Liver (tissue), 9 donors: Measurements from ENCODE around the gene DHX40. TPM values are rescaled to one million over a fixed set of nuclear protein-coding genes. Genes with fewer than 3 reads are reported as not detected.

Experiments
- DNase-seq: peaks from one replicate; pipeline ENCODE4 v3.0.0-alpha.2; 2017; ENCODE audit warnings: low spot score
- H3K27ac ChIP-seq, 2 donors: one replicate each; pipeline ENCODE4 v1.7.0; 2013; ENCODE audit warnings: inconsistent platforms in 2 of 2, low read length in 2 of 2, control low read depth in 1 of 2, low read depth in 1 of 2, mild to moderate bottlenecking in 1 of 2
- H3K27me3 ChIP-seq, 4 donors: one replicate each; pipeline versions ENCODE4 v1.6.1 to v1.7.0; 2013; ENCODE audit warnings: low read length in 3 of 4, inconsistent platforms in 1 of 4, mild to moderate bottlenecking in 1 of 4, moderate library complexity in 1 of 4; ENCODE audit not compliant: control insufficient read depth in 4 of 4, insufficient read depth in 4 of 4
- H3K36me3 ChIP-seq, 4 donors: one replicate each; pipeline versions ENCODE4 v1.6.1 to v1.7.0; 2013; ENCODE audit warnings: low read length in 3 of 4, mild to moderate bottlenecking in 3 of 4, low read depth in 1 of 4, moderate library complexity in 1 of 4; ENCODE audit not compliant: control insufficient read depth in 4 of 4, insufficient read depth in 3 of 4
- H3K4me1 ChIP-seq, 4 donors: one replicate each; pipeline versions ENCODE4 v1.6.1 to v1.7.0; 2013; ENCODE audit warnings: low read length in 3 of 4, mild to moderate bottlenecking in 3 of 4, moderate library complexity in 1 of 4; ENCODE audit not compliant: control insufficient read depth in 4 of 4, insufficient read depth in 4 of 4
- H3K4me3 ChIP-seq, 3 donors: one replicate each; pipeline versions ENCODE4 v1.6.1 to v1.7.0; 2013; ENCODE audit warnings: low read length in 3 of 3, control low read depth in 1 of 3, low read depth in 1 of 3, mild to moderate bottlenecking in 1 of 3
- H3K9ac ChIP-seq, 2 donors: one replicate each; pipeline ENCODE4 v1.7.0; 2013; ENCODE audit warnings: low read length in 2 of 2, mild to moderate bottlenecking in 2 of 2, moderate library complexity in 2 of 2, control low read depth in 1 of 2, low read depth in 1 of 2
- H3K9me3 ChIP-seq, 4 donors: one replicate each; pipeline versions ENCODE4 v1.6.1 to v1.7.0; 2013; ENCODE audit warnings: low read length in 3 of 4; ENCODE audit not compliant: control insufficient read depth in 4 of 4
- EGR1 ChIP-seq, 2 donors: IDR thresholded peaks; 2 replicates each; pipeline ENCODE4 v1.6.1; 2016 to 2018; ENCODE audit warnings: antibody characterized with exemption in 2 of 2, low read depth in 2 of 2
- FOXA1 ChIP-seq: IDR thresholded peaks from 2 replicates; pipeline ENCODE4 v1.6.1; 2016; ENCODE audit warnings: antibody characterized with exemption
- FOXA2 ChIP-seq: IDR thresholded peaks from 2 replicates; pipeline ENCODE4 v1.6.1; 2016; ENCODE audit warnings: antibody characterized with exemption
- GABPA ChIP-seq, 2 donors: IDR thresholded peaks in 1 of 2; conservative IDR thresholded peaks in 1 of 2; 2 replicates each; pipeline ENCODE4 v1.6.1; 2016; ENCODE audit warnings: antibody characterized with exemption in 2 of 2, mild to moderate bottlenecking in 1 of 2, moderate library complexity in 1 of 2
- HNF4A ChIP-seq, 2 donors: conservative IDR thresholded peaks; 2 replicates each; pipeline ENCODE4 v1.6.1; 2016; ENCODE audit warnings: antibody characterized with exemption in 2 of 2, mild to moderate bottlenecking in 2 of 2
- HNF4G ChIP-seq: IDR thresholded peaks from 2 replicates; pipeline ENCODE4 v1.6.1; 2016; ENCODE audit warnings: antibody characterized with exemption
- JUND ChIP-seq, 2 donors: IDR thresholded peaks; 2 replicates each; pipeline ENCODE4 v1.6.1; 2016; ENCODE audit warnings: antibody characterized with exemption in 2 of 2
- NR2F2 ChIP-seq: IDR thresholded peaks from 2 replicates; pipeline ENCODE4 v1.6.1; 2016; ENCODE audit warnings: antibody characterized with exemption
- RAD21 ChIP-seq, 2 donors: IDR thresholded peaks; 2 replicates each; pipeline ENCODE4 v1.6.1; 2016; ENCODE audit warnings: antibody characterized with exemption in 2 of 2, mild to moderate bottlenecking in 2 of 2
- RXRA ChIP-seq, 2 donors: IDR thresholded peaks; 2 replicates each; pipeline ENCODE4 v1.6.1; 2017 to 2018; ENCODE audit warnings: antibody characterized with exemption in 2 of 2, mild to moderate bottlenecking in 1 of 2
- SP1 ChIP-seq: IDR thresholded peaks from 2 replicates; pipeline ENCODE4 v1.6.1; 2018; ENCODE audit warnings: antibody characterized with exemption, mild to moderate bottlenecking
- TAF1 ChIP-seq: conservative IDR thresholded peaks from 2 replicates; pipeline ENCODE4 v1.6.1; 2016; ENCODE audit warnings: antibody characterized with exemption, mild to moderate bottlenecking
- YY1 ChIP-seq: IDR thresholded peaks from 2 replicates; pipeline ENCODE4 v1.6.1; 2016; ENCODE audit warnings: antibody characterized with exemption, mild to moderate bottlenecking
- WGBS: extraction: QIAGEN DNeasy Blood & Tissue Kit; methylation state at CpG from one replicate; pipeline ENCODE4 v1.1.7; 2013; 5-methylcytosine and 5-hydroxymethylcytosine counted together
- polyA plus RNA-seq, 2 donors: library from polyadenylated mRNA; stranded (reverse) in 1 of 2; unstranded in 1 of 2; fragments of 200-250 nt in 1 of 2; fragments of >200 nt in 1 of 2; fragmentation: Nextera tagmentation in 1 of 2; extraction: Ambion mirVana in 1 of 2; gene quantifications; one replicate each; pipeline versions ENCODE4 v1.2.1 to v1.2.3, GENCODE V29; 2013 to 2015
- total RNA-seq, 2 donors: library from RNA; depleted of rRNA; stranded (reverse); fragments of >200 nt; gene quantifications; one replicate each; pipeline ENCODE4 v1.2.3, GENCODE V29; 2014
- TF ChIP-seq, protein P1 (sequence below): IDR thresholded peaks from 2 replicates; pipeline ENCODE4 v1.6.1; 2016; ENCODE audit warnings: antibody characterized with exemption
- TF ChIP-seq, protein P2 (sequence below): fragments of 150-350 bp; IDR thresholded peaks from 2 replicates; pipeline ENCODE4 v1.5.1; 2017; ENCODE audit warnings: improper control_type of control experiment, low read depth, low read length; ENCODE audit not compliant: missing input control
- TF ChIP-seq, protein P3 (sequence below): IDR thresholded peaks from 2 replicates; pipeline ENCODE4 v1.6.1; 2016; ENCODE audit warnings: antibody characterized with exemption
- TF ChIP-seq, protein P4 (sequence below): IDR thresholded peaks from 2 replicates; pipeline ENCODE4 v1.6.1; 2016; ENCODE audit warnings: antibody characterized with exemption
- donor health status: healthy.
- donor health status: healthy.
- donor health status: healthy.
- donor health status: healthy.
- donor health status: healthy.

The DHX40 gene
- total and polyA plus RNA-seq, 4 donors, result 3.8 to 20.7 (median 11.2) TPM

DNA sequence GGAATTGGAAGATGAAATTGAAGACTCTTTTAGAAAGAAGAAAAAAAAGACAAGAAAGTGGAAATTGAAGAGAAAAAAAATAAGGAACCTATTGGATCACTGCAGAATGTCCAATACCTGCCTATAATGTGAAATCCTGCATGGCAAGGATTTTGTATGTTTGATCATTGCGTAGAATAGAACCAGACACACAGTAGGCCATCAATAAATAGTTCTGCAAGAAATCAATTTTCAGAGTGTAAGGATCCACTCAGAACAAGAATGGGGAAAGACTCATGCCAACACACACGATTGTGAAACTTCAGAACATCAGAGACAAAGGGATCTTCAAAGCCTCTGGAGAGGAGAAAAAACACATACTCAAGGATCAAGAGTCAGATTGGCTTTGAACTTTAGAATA, 39.7 kb upstream of the DHX40 start (continued):
- TF ChIP-seq, protein P1, sequence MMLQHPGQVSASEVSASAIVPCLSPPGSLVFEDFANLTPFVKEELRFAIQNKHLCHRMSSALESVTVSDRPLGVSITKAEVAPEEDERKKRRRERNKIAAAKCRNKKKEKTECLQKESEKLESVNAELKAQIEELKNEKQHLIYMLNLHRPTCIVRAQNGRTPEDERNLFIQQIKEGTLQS, result no peak
- TF ChIP-seq RXRA (IDR thresholded peaks at IDR 0.05), result no peak
- no peak for TF ChIP-seq HNF4A (conservative IDR thresholded peaks at IDR 0.05)

DNA sequence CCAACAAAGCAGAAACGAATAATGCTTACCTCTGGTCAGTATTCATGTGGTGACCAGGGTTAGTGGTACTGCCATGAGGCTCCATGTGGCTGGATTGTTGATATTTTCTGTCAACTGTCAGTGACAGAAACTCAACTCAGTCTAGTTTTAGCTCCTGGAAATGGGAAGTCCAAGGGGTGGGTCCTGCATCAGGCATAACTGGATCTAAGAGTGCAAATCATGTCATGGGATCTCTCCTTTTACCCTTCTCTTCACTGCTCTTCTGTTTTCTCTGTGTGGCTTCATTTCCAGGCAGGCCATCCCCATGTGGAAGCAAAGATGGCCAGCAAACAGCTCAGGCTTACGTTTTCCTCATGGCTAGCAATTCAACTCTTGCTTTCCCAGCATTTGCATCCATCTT, 39.0 kb upstream of the DHX40 start:
- WGBS, result 78% methylated on average over 2 of the region's 2 CpGs
- TF ChIP-seq FOXA2 (no peak), FOXA1 (no peak), HNF4G (no peak), NR2F2 (no peak), YY1 (no peak), HNF4A (conservative IDR thresholded peaks at IDR 0.05) (no peak), RAD21 (IDR thresholded peaks at IDR 0.05) (no peak), JUND (IDR thresholded peaks at IDR 0.05) (no peak), SP1 (no peak), EGR1 (IDR thresholded peaks at IDR 0.05; ENCODE audit: low read depth in 2 of 2) (no peak)
- TF ChIP-seq, protein P2, sequence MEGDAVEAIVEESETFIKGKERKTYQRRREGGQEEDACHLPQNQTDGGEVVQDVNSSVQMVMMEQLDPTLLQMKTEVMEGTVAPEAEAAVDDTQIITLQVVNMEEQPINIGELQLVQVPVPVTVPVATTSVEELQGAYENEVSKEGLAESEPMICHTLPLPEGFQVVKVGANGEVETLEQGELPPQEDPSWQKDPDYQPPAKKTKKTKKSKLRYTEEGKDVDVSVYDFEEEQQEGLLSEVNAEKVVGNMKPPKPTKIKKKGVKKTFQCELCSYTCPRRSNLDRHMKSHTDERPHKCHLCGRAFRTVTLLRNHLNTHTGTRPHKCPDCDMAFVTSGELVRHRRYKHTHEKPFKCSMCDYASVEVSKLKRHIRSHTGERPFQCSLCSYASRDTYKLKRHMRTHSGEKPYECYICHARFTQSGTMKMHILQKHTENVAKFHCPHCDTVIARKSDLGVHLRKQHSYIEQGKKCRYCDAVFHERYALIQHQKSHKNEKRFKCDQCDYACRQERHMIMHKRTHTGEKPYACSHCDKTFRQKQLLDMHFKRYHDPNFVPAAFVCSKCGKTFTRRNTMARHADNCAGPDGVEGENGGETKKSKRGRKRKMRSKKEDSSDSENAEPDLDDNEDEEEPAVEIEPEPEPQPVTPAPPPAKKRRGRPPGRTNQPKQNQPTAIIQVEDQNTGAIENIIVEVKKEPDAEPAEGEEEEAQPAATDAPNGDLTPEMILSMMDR, result no peak
- TF ChIP-seq, protein P3, sequence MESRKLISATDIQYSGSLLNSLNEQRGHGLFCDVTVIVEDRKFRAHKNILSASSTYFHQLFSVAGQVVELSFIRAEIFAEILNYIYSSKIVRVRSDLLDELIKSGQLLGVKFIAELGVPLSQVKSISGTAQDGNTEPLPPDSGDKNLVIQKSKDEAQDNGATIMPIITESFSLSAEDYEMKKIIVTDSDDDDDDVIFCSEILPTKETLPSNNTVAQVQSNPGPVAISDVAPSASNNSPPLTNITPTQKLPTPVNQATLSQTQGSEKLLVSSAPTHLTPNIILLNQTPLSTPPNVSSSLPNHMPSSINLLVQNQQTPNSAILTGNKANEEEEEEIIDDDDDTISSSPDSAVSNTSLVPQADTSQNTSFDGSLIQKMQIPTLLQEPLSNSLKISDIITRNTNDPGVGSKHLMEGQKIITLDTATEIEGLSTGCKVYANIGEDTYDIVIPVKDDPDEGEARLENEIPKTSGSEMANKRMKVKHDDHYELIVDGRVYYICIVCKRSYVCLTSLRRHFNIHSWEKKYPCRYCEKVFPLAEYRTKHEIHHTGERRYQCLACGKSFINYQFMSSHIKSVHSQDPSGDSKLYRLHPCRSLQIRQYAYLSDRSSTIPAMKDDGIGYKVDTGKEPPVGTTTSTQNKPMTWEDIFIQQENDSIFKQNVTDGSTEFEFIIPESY, result no peak
- no peaks in the 10 kb centered on the region for H3K36me3 ChIP-seq
- H3K4me1 ChIP-seq, result peaks cover 0 to 5% (median 2%) of the 10 kb centered on the region in 4 donors
- H3K9ac ChIP-seq, result no peak overlapping the region
- no peak overlapping the region for H3K4me3 ChIP-seq
- H3K27ac ChIP-seq, result no peak overlapping the region
- no peaks in the 10 kb centered on the region for H3K9me3 ChIP-seq
- DNase-seq, result no peak
- H3K27me3 ChIP-seq, result no peaks in the 10 kb centered on the region

DNA sequence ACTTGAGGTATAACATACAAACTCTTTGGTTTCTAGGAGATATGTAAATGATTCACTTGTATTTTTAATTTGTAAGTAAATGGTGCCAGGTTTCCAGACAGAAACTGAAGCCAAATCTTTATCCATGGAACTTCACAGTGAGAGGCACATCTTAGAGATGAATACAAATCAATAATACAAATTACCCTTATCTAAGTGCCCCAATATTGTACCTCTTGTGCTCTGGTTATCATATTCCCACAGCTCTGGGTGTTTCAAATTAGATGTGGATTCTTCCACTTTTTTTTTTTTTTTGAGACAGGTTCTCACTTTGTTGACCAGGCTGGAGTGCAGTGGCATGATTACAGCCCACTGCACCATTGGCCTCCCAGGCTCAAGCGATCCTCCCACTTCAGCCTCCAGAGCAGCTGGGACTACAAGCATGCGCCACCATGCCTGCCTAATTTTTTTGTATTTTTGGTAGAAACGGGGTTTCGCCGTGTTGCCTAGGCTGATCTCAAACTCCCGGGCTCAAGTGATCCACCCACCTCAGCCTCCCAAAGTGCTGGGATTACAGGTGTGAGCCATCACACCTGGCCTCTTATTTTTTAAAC, 38.0 kb upstream of the DHX40 start:
- Histone ChIP-seq H3K36me3 (no peaks in the 10 kb centered on the region), H3K27me3 (no peaks in the 10 kb centered on the region), H3K27ac (no peak overlapping the region), H3K4me1 (no peaks in the 10 kb centered on the region), H3K9ac (no peak overlapping the region), H3K4me3 (no peak overlapping the region), H3K9me3 (no peaks in the 10 kb centered on the region)
- WGBS, result 92% methylated on average over 6 of the region's 6 CpGs
- DNase-seq, result no peak
- TF ChIP-seq NR2F2 (no peak), FOXA2 (no peak), GABPA (IDR thresholded peaks at IDR 0.05 in 1 of 2, conservative IDR thresholded peaks at IDR 0.05 in 1 of 2) (no peak), JUND (IDR thresholded peaks at IDR 0.05) (no peak), TAF1 (no peak), SP1 (no peak)
- TF ChIP-seq, protein P4, sequence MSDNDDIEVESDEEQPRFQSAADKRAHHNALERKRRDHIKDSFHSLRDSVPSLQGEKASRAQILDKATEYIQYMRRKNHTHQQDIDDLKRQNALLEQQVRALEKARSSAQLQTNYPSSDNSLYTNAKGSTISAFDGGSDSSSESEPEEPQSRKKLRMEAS, result no peak
- TF ChIP-seq, protein P3, result no peak
- TF ChIP-seq, protein P1, result no peak
- TF ChIP-seq, protein P2, result no peak
